ENCODE results near the gene HES2.
"Not testable (repeated sequence)": the region's sequence is repeated elsewhere in the genome, so short reads cannot be mapped to it uniquely, and the experiment has no call there.

Gene HES2

GRCh38 chr1:6456800-6457466 is 37.2 kb upstream of the HES2 start:
- no peak overlapping the region for H3K9ac ChIP-seq (ENCODE audit: insufficient read length)
- no peaks in the 10 kb centered on the region for H3K9me3 ChIP-seq (ENCODE audit: low read depth, low read length)
- TF ChIP-seq FOXP2 (optimal IDR thresholded peaks at IDR 0.05; ENCODE audit: control extremely low read depth, extremely low read length, insufficient read depth) (no peak), POLR2AphosphoS5 (IDR thresholded peaks at IDR 0.05; ENCODE audit: borderline replicate concordance, low read depth, low read length) (no peak)
- H3K36me3 ChIP-seq (ENCODE audit: insufficient read depth, low read length) = no peaks in the 10 kb centered on the region
- H3K27ac ChIP-seq = no peak overlapping the region
- no peak overlapping the region for H3K4me3 ChIP-seq
- DNase-seq (ENCODE audit: low read depth, low spot score) = no peak

- not testable (repeated sequence) for DNase-seq (ENCODE audit: low read depth, low spot score); H3K27ac ChIP-seq
These were observed 36.2 kb upstream of the HES2 start for GRCh38 chr1:6455752-6456520.

GRCh38 chr1:6454856-6455751 is 35.4 kb upstream of the HES2 start:
- no peak for TF ChIP-seq EZH2 (IDR thresholded peaks at IDR 0.05)
- TF ChIP-seq FOXP2 (optimal IDR thresholded peaks at IDR 0.05; ENCODE audit: control extremely low read depth, extremely low read length, insufficient read depth) = no peak
- TF ChIP-seq POLR2AphosphoS5 (IDR thresholded peaks at IDR 0.05; ENCODE audit: borderline replicate concordance, low read depth, low read length) = no peak
- H3K4me3 ChIP-seq = no peak overlapping the region
- no peak overlapping the region for H3K9ac ChIP-seq (ENCODE audit: insufficient read length)
- H3K9me3 ChIP-seq (ENCODE audit: low read depth, low read length) = no peaks in the 10 kb centered on the region
- no peak for DNase-seq (ENCODE audit: low read depth, low spot score)
- no peaks in the 10 kb centered on the region for H3K36me3 ChIP-seq (ENCODE audit: insufficient read depth, low read length)
- H3K27ac ChIP-seq = no peak overlapping the region

More at GRCh38 chr1:6455752-6456520, 36.2 kb upstream of the HES2 start:
- not testable (repeated sequence) for H3K9ac ChIP-seq (ENCODE audit: insufficient read length); H3K4me3 ChIP-seq; H3K36me3 ChIP-seq (ENCODE audit: insufficient read depth, low read length); H3K9me3 ChIP-seq (ENCODE audit: low read depth, low read length)

GRCh38 chr1:6453895-6454855 is 34.5 kb upstream of the HES2 start:
- not testable (repeated sequence) for H3K9me3 ChIP-seq (ENCODE audit: low read depth, low read length); H3K36me3 ChIP-seq (ENCODE audit: insufficient read depth, low read length); H3K4me3 ChIP-seq; DNase-seq (ENCODE audit: low read depth, low spot score); H3K9ac ChIP-seq (ENCODE audit: insufficient read length); H3K27ac ChIP-seq

- no peak overlapping the region for H3K27ac ChIP-seq
- DNase-seq (ENCODE audit: low read depth, low spot score) = no peak
- H3K9ac ChIP-seq (ENCODE audit: insufficient read length) = no peak overlapping the region
- TF ChIP-seq POLR2AphosphoS5 (IDR thresholded peaks at IDR 0.05; ENCODE audit: borderline replicate concordance, low read depth, low read length) (no peak), FOXP2 (optimal IDR thresholded peaks at IDR 0.05; ENCODE audit: control extremely low read depth, extremely low read length, insufficient read depth) (no peak), EZH2 (IDR thresholded peaks at IDR 0.05) (no peak)
- no peaks in the 10 kb centered on the region for H3K9me3 ChIP-seq (ENCODE audit: low read depth, low read length)
- H3K36me3 ChIP-seq (ENCODE audit: insufficient read depth, low read length) = no peaks in the 10 kb centered on the region
- no peak overlapping the region for H3K4me3 ChIP-seq
These were observed 31.2 kb upstream of the HES2 start for GRCh38 chr1:6450943-6451373.

- H3K9ac ChIP-seq (ENCODE audit: insufficient read length); H3K9me3 ChIP-seq (ENCODE audit: low read depth, low read length); H3K4me3 ChIP-seq; H3K36me3 ChIP-seq (ENCODE audit: insufficient read depth, low read length); DNase-seq (ENCODE audit: low read depth, low spot score); H3K27ac ChIP-seq: not testable (repeated sequence)
These were observed 30.8 kb upstream of the HES2 start for GRCh38 chr1:6450486-6450885.

GRCh38 chr1:6450005-6450450 is 30.3 kb upstream of the HES2 start:
- Histone ChIP-seq H3K4me3 (no peak overlapping the region), H3K36me3 (ENCODE audit: insufficient read depth, low read length) (no peaks in the 10 kb centered on the region), H3K9ac (ENCODE audit: insufficient read length) (no peak overlapping the region), H3K27ac (no peak overlapping the region), H3K9me3 (ENCODE audit: low read depth, low read length) (no peaks in the 10 kb centered on the region)
- no peak for DNase-seq (ENCODE audit: low read depth, low spot score)
- TF ChIP-seq EZH2 (IDR thresholded peaks at IDR 0.05) = no peak
- no peak for TF ChIP-seq POLR2AphosphoS5 (IDR thresholded peaks at IDR 0.05; ENCODE audit: borderline replicate concordance, low read depth, low read length)
- no peak for TF ChIP-seq FOXP2 (optimal IDR thresholded peaks at IDR 0.05; ENCODE audit: control extremely low read depth, extremely low read length, insufficient read depth)

All from SK-N-MC (cell line).